Measurements from ENCODE around the gene CDKL2.
"Not testable (repeated sequence)": the region's sequence is repeated elsewhere in the genome, so short reads cannot be mapped to it uniquely, and the experiment has no call there.

CDKL2 gene

DNA sequence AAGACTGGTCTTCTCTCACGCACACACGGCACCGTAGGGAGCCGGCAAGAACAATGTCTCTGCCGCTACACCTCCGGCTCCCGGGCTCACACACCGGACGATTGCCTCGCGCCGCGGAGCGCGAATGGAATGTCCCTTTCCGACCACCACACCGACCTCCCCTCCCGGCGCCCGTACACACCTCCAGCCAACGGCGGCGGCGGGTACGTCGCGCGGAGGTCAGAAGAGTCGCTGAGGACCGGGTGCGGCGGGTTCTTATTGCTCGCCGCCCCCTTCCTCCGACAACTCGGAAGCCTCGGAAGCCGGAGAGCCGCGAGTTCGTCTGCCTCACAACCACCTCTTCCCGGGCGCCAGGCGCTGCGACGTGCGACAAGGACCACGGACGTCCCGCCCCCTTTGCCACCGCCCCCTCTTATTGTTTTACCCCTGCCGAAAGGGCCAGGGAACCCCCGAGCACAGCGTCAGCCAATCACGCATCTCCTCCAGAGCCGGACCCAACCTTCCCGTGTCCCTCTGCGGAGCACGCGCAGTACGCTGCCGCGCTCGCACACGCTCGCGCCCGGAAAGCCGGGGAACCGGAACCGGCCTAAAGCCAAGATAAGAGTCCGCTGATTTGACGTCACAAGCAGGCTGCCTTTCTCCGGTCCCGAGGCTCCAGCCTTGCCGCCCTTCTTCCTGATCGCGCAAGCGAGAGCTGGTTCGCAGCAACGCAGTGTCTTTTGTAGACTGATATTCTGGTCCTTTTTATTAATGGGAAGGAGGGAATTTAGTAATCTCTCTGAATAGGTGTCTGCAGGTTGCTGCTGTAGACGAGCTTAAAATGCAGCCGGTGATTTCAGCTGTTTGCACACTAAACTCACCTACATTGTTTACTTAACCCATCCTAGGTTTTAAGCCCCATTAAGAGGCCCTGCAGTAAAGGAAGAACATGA is 43.0 kb upstream of the CDKL2 start, which contains the start of gene G3BP2:
Gene G3BP2 (minus strand): TSS at position 385 of the 932 bp plus-strand sequence. CDS start 11,386 bp downstream, outside the sequence.
- TF ChIP-seq, protein P1, sequence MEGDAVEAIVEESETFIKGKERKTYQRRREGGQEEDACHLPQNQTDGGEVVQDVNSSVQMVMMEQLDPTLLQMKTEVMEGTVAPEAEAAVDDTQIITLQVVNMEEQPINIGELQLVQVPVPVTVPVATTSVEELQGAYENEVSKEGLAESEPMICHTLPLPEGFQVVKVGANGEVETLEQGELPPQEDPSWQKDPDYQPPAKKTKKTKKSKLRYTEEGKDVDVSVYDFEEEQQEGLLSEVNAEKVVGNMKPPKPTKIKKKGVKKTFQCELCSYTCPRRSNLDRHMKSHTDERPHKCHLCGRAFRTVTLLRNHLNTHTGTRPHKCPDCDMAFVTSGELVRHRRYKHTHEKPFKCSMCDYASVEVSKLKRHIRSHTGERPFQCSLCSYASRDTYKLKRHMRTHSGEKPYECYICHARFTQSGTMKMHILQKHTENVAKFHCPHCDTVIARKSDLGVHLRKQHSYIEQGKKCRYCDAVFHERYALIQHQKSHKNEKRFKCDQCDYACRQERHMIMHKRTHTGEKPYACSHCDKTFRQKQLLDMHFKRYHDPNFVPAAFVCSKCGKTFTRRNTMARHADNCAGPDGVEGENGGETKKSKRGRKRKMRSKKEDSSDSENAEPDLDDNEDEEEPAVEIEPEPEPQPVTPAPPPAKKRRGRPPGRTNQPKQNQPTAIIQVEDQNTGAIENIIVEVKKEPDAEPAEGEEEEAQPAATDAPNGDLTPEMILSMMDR (IDR thresholded peaks at IDR 0.05; ENCODE audit: insufficient read depth, low read length, poor library complexity, severe bottlenecking) = no peak
- peak within 1 kb of the TSS; percentile 100 for H3K4me3 ChIP-seq (replicated peaks; ENCODE audit: low read depth, low read length)

DNA sequence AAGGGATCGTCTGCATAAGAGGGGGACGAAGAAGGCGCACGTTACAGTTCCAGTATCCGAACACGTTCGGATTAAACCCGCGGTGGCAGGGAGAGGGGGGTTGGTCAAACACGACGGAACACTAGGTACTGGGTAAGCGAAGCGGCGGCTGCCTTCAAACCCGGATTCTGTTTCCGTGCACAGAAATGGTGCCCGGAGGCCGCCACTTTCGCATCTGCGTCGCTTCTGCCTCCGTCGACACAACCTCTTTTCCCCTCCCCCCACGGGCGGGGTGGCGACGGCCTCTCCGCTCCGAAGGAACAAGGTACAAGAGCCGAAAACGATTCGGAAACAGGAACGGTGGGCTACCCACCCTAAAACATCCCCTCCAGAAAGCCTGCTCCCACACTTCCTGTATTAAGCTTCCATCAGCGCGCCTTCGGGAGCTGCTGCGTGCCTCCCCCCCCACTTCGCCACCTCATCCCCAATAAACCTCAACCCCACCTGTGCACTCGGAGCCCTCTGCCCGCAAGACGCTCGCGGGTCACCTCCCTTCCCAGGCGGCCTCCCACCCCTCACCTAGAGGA is 42.2 kb upstream of the CDKL2 start:
- DNase-seq (ENCODE audit: extremely low read depth, insufficient read length) = peak; percentile 82
- TF ChIP-seq, protein P1 (IDR thresholded peaks at IDR 0.05; ENCODE audit: insufficient read depth, low read length, poor library complexity, severe bottlenecking) = no peak
- Histone ChIP-seq H3K4me3 (replicated peaks; ENCODE audit: low read depth, low read length) (peak overlapping the region; percentile 100), H3K36me3 (ENCODE audit: control insufficient read depth, insufficient read depth, low read length) (no peaks in the 10 kb centered on the region), H3K27me3 (replicated peaks; ENCODE audit: control insufficient read depth, insufficient read depth, low read length) (no peaks in the 10 kb centered on the region)

More for the DNA sequence above, 43.0 kb upstream of the CDKL2 start, which contains the start of gene G3BP2:
- Histone ChIP-seq H3K36me3 (ENCODE audit: control insufficient read depth, insufficient read depth, low read length) (no peaks in the 10 kb centered on the region), H3K27me3 (replicated peaks; ENCODE audit: control insufficient read depth, insufficient read depth, low read length) (no peaks in the 10 kb centered on the region)
- peak; percentile 100 for DNase-seq (ENCODE audit: extremely low read depth, insufficient read length)

DNA sequence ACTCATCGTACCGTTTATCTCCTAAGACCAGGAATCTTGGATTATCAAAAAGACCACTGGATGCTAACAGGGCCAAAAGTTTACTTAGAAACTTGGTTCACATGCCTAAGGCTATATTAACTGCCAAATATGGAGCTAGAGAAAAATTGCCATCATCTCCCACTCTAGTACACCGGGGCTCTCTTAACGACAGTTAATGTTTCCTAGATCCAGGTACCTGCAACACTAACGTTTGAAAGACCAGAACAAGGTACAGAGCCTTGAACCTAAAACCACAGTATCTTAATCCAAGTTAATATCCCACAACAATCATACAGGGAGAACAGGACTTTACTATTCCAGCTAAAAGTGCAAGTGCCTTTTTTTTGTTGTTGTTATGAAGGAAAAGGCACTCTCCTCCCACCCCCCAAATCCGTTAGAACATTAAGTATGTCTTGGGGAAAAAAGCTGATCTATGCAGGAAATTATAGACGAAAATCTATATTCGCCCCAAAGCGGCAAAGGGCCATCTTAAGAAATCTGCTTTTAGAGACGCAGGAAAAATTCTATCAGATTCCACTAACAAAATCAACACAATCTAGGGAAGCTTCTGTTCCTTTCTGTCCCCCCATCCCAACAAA is 41.6 kb upstream of the CDKL2 start:
- no peaks in the 10 kb centered on the region for H3K27me3 ChIP-seq (replicated peaks; ENCODE audit: control insufficient read depth, insufficient read depth, low read length)
- DNase-seq (ENCODE audit: extremely low read depth, insufficient read length) = no peak
- H3K4me3 ChIP-seq (replicated peaks; ENCODE audit: low read depth, low read length) = peak overlapping the region; percentile 100
- TF ChIP-seq, protein P1 (IDR thresholded peaks at IDR 0.05; ENCODE audit: insufficient read depth, low read length, poor library complexity, severe bottlenecking) = no peak
- H3K36me3 ChIP-seq (ENCODE audit: control insufficient read depth, insufficient read depth, low read length) = no peaks in the 10 kb centered on the region

DNA sequence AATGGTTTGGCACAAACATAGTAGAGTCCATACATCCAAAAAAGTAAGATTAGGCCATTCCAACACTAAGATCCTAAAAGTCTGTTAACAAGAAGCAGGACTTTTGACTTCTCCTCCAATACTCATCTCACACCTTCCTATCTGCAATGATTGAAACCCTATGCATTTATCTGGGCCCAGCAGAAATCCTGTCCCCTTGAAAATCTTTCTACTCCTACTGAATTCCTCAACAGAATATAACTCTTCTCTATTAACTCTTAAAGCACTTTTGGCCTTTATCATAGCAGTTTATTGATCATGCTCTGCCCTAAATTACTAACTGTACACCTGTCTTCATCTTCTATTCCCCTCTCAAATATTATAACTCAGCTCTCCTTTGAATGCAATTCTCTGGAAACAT is 38.3 kb upstream of the CDKL2 start:
- no peaks in the 10 kb centered on the region for H3K27me3 ChIP-seq (replicated peaks; ENCODE audit: control insufficient read depth, insufficient read depth, low read length)
- DNase-seq (ENCODE audit: extremely low read depth, insufficient read length) = no peak
- no peaks in the 10 kb centered on the region; the same call in 1 of the 2 replicates for H3K36me3 ChIP-seq (ENCODE audit: control insufficient read depth, insufficient read depth, low read length)
- no peak overlapping the region for H3K4me3 ChIP-seq (replicated peaks; ENCODE audit: low read depth, low read length)
- TF ChIP-seq, protein P1 (IDR thresholded peaks at IDR 0.05; ENCODE audit: insufficient read depth, low read length, poor library complexity, severe bottlenecking) = no peak

DNA sequence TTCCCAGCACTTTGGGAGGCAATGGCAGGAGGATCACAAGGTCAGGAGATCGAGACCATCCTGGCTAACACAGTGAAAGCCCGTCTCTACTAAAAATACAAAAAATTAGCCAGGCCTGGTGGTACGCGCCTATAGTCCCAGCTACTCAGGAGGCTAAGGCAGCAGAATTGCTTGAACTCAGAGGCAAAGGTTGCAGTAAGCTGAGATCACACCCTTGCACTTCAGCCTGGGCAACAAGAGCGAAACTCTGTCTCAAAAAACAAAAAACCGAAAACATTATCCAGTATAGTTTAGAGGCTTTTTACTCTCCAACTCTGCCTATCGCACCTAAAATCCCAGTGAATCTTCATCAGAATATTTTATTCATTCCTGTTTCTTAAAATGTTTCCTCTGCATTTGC is 37.3 kb upstream of the CDKL2 start:
- H3K4me3 ChIP-seq (replicated peaks; ENCODE audit: low read depth, low read length); DNase-seq (ENCODE audit: extremely low read depth, insufficient read length); H3K27me3 ChIP-seq (replicated peaks; ENCODE audit: control insufficient read depth, insufficient read depth, low read length); H3K36me3 ChIP-seq (ENCODE audit: control insufficient read depth, insufficient read depth, low read length): not testable (repeated sequence)

DNA sequence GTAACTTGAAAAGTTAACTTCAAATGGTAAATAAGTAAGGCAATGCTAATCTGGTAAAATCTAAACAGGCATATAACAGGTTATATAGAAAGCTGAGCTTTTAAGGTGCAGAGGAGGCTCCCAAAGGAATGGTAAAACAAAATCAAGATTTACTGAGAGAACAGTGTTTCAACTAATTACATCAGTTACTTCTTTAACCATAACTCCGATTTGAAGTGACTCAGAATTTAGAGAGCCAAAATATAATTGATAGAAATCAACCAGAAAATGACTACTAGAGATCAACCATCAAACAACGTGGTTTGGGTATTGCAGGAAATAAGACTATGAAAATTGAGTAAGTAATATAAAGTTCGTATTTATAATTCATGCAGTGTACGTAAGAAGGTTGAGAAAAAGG is 36.0 kb upstream of the CDKL2 start:
- H3K27me3 ChIP-seq (replicated peaks; ENCODE audit: control insufficient read depth, insufficient read depth, low read length) = no peaks in the 10 kb centered on the region
- H3K4me3 ChIP-seq (replicated peaks; ENCODE audit: low read depth, low read length) = no peak overlapping the region
- TF ChIP-seq, protein P1 (IDR thresholded peaks at IDR 0.05; ENCODE audit: insufficient read depth, low read length, poor library complexity, severe bottlenecking) = no peak
- DNase-seq (ENCODE audit: extremely low read depth, insufficient read length) = no peak
- no peaks in the 10 kb centered on the region; the same call in 1 of the 2 replicates for H3K36me3 ChIP-seq (ENCODE audit: control insufficient read depth, insufficient read depth, low read length)

DNA sequence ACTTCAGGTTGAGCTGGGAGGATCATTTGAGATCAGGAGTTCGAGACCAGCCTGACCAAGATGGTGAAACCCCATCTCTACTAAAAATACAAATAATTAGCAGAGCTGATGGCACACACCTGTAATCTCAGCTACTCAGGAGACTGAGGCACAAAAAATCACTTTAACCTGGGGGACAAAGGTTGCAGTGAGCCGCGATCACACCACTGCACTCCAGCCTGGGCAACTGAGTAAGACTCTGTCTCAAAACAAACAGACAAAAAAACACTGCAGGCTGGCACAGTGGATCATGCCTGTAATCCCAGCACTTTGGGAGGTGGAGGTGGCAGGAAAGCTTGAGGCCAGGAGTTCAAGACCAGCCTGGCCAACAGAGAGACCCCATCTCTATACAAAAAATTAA is 34.3 kb upstream of the CDKL2 start:
- H3K36me3 ChIP-seq (ENCODE audit: control insufficient read depth, insufficient read depth, low read length); DNase-seq (ENCODE audit: extremely low read depth, insufficient read length); H3K27me3 ChIP-seq (replicated peaks; ENCODE audit: control insufficient read depth, insufficient read depth, low read length); H3K4me3 ChIP-seq (replicated peaks; ENCODE audit: low read depth, low read length): not testable (repeated sequence)
